ENCODE measurements around the gene LRRC7.

The LRRC7 gene

GRCh38 chr1:69985901-69986439, 418.2 kb downstream of the LRRC7 start:
- DNase-seq, result no peak

GRCh38 chr1:69987881-69988280, 420.2 kb downstream of the LRRC7 start:
- DNase-seq, result no peak

- DNase-seq, result no peak
Observed at GRCh38 chr1:69991644-69992043, 423.9 kb downstream of the LRRC7 start.

GRCh38 chr1:69992594-69992993, 424.9 kb downstream of the LRRC7 start:
- DNase-seq, result no peak

GRCh38 chr1:69993810-69994209, 426.1 kb downstream of the LRRC7 start:
- no peak for DNase-seq

- no peak for DNase-seq
Observed at GRCh38 chr1:69994241-69994640, 426.5 kb downstream of the LRRC7 start.

GRCh38 chr1:69998847-69999246, 431.1 kb downstream of the LRRC7 start:
- DNase-seq, result no peak

- peak; percentile 5 for DNase-seq
Observed at GRCh38 chr1:70003211-70003908, 435.6 kb downstream of the LRRC7 start.

- no peak for DNase-seq
Observed at GRCh38 chr1:70005386-70006034, 437.8 kb downstream of the LRRC7 start.

GRCh38 chr1:70008660-70009059, 440.9 kb downstream of the LRRC7 start:
- DNase-seq, result no peak

- no peak for DNase-seq
Observed at GRCh38 chr1:70017770-70018169, 450.0 kb downstream of the LRRC7 start.

- no peak for DNase-seq
Observed at GRCh38 chr1:70024272-70024671, 456.6 kb downstream of the LRRC7 start.

GRCh38 chr1:70025052-70025451, 457.3 kb downstream of the LRRC7 start:
- no peak for DNase-seq

GRCh38 chr1:70025846-70026245, 458.1 kb downstream of the LRRC7 start:
- no peak for DNase-seq

GRCh38 chr1:70033266-70033873, 465.6 kb downstream of the LRRC7 start:
- no peak for DNase-seq

GRCh38 chr1:70033936-70034335, 466.2 kb downstream of the LRRC7 start:
- no peak for DNase-seq

GRCh38 chr1:70034403-70034802, 466.7 kb downstream of the LRRC7 start:
- DNase-seq, result no peak

- no peak for DNase-seq
Observed at GRCh38 chr1:70038025-70038424, 470.3 kb downstream of the LRRC7 start.

GRCh38 chr1:70039485-70039884, 471.8 kb downstream of the LRRC7 start:
- no peak for DNase-seq

GRCh38 chr1:70041317-70042045, 473.8 kb downstream of the LRRC7 start:
- no peak for DNase-seq

- no peak for DNase-seq
Observed at GRCh38 chr1:70042090-70042731, 474.5 kb downstream of the LRRC7 start.

- no peak for DNase-seq
Observed at GRCh38 chr1:70043804-70044203, 476.1 kb downstream of the LRRC7 start.

GRCh38 chr1:70044832-70045231, 477.1 kb downstream of the LRRC7 start:
- no peak for DNase-seq

All from suppressor macrophage treated with lipopolysaccharide for 4 hours (primary cell).